HG03432 (cell line): ENCODE data around the gene TRPV2.
A peak's percentile ranks its signal among the peaks of the same experiment; 100 is the strongest.
"Not testable (repeated sequence)": the region's sequence is repeated elsewhere in the genome, so short reads cannot be mapped to it uniquely, and the experiment has no call there.

Source experiments
- ATAC-seq: cut with Tn5 transposase; IDR thresholded peaks from one replicate; pipeline ENCODE4 v1.9.1; 2021; ENCODE audit warnings: mild to moderate bottlenecking, moderate library complexity; ENCODE audit not compliant: unreplicated experiment

TRPV2 gene, protein sequence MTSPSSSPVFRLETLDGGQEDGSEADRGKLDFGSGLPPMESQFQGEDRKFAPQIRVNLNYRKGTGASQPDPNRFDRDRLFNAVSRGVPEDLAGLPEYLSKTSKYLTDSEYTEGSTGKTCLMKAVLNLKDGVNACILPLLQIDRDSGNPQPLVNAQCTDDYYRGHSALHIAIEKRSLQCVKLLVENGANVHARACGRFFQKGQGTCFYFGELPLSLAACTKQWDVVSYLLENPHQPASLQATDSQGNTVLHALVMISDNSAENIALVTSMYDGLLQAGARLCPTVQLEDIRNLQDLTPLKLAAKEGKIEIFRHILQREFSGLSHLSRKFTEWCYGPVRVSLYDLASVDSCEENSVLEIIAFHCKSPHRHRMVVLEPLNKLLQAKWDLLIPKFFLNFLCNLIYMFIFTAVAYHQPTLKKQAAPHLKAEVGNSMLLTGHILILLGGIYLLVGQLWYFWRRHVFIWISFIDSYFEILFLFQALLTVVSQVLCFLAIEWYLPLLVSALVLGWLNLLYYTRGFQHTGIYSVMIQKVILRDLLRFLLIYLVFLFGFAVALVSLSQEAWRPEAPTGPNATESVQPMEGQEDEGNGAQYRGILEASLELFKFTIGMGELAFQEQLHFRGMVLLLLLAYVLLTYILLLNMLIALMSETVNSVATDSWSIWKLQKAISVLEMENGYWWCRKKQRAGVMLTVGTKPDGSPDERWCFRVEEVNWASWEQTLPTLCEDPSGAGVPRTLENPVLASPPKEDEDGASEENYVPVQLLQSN

GRCh38 chr17:16415031-16415924 is at the start of gene TRPV2:
TRPV2 (plus strand) TSS chr17:16415571; CDS start chr17:16417669, 2,098 bp downstream.
- peak; percentile 47 for ATAC-seq

DNA sequence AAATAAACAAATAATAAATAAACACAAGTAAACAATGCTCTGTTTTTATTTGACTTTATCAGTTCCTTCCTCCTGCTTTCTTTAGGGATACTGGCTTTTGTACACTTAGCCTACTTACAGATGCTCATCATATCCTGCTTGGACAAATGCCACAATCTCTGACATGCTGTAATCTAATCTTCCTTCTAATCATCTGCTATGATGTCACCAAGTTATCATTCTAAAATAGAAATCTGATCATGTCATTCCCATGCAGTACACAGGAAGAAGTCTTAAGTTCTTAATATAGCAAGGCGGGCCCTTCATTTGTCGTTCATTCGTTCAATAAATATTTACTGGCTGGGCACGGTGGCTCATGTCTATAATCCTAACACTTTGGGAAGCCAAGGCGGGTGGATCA is 43.6 kb upstream of the TRPV2 start:
- ATAC-seq, result no peak

GRCh38 chr17:16374146-16374938 is 41.0 kb upstream of the TRPV2 start:
- no peak for ATAC-seq

DNA sequence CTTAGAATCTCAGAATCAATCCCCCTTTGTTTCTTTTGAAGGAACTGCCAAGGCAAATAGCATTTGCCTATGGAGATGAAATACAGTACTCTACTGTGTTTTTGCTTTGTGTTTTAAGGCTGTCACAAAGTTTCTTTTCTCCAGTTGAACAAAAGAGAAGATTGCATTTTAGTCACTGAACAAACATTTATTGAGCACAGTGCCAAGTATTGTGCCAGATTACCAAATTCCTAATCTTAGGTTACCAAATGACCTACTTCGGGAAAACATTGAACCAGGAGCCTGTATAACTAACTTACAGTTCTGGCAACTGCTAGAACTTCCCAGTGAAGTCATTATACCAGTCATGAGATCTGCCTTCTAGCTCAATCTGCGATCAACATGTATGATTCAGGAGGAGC is 37.4 kb upstream of the TRPV2 start:
- ATAC-seq, result no peak

DNA sequence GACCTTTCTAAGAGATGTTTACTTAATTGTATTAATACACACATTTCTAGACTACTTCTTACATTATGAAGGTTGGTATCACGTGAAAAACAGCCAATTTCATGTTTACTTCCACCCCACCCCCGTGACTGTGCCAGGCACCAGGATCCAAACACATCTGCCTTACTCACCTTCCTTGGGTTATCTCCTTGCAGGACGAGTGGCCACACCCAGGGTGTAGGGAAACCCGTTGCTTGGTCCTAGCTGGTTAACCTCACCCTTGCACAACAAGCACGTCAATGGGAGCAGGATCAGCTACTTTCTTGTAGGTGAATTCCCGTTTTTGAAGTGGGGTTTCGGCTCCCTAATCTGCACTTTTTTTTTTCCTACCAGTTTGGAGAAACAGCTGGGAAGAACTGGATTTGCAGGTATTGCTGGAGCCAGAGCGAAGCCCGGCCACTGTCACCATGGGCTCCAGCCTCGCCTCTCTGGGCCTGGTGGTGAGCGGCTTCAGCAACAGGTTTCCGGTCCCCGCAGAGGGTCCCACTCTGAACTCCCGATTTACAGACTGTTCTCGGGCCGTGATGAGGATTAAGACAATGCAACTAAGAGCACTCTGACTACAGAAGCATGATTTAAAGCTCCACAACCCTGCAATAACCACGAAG is 36.6 kb upstream of the TRPV2 start:
- no peak for ATAC-seq

DNA sequence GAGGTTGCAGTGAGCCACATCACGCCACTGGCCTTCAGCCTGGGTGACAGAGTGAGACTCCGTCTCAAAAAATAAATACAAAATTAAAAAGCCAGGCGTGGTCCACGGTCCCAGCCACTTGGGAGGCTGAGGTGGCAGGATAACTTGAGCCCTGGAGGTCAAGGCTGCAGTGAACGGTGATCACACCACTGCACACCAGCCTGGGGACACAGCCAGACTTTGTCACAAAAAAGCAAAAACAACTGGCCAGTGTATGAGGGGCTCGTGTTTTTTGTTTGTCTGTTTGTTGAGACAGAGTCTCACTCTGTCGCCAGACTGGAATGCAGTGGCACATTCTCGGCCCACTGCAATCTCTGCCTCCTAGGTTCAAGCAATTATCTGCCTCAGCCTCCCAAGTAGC is 35.7 kb upstream of the TRPV2 start:
- no peak for ATAC-seq

DNA sequence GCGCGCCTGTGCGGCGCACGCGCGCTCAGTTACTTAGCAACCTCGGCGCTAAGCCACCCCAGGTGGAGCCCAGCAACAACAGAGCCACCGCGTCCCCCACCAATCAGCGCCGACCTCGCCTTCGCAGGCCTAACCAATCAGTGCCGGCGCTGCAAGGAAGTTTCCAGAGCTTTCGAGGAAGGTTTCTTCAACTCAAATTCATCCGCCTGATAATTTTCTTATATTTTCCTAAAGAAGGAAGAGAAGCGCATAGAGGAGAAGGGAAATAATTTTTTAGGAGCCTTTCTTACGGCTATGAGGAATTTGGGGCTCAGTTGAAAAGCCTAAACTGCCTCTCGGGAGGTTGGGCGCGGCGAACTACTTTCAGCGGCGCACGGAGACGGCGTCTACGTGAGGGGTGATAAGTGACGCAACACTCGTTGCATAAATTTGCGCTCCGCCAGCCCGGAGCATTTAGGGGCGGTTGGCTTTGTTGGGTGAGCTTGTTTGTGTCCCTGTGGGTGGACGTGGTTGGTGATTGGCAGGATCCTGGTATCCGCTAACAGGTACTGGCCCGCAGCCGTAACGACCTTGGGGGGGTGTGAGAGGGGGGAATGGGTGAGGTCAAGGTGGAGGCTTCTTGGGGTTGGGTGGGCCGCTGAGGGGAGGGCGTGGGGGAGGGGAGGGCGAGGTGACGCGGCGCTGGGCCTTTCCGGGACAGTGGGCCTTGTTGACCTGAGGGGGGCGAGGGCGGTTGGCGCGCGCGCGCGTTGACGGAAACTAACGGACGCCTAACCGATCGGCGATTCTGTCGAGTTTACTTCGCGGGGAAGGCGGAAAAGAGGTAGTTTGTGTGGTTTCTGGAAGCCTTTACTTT is 34.5 kb upstream of the TRPV2 start, which contains the start of gene UBB:
Gene UBB (plus strand): TSS at position 452 of the 856 bp plus-strand sequence. CDS start 817 bp downstream, outside the sequence.
- ATAC-seq, result peak; percentile 95

DNA sequence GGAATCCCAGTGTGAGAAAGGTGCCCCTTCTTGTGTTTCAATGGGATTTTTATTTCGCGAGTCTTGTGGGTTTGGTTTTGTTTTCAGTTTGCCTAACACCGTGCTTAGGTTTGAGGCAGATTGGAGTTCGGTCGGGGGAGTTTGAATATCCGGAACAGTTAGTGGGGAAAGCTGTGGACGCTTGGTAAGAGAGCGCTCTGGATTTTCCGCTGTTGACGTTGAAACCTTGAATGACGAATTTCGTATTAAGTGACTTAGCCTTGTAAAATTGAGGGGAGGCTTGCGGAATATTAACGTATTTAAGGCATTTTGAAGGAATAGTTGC is 33.9 kb upstream of the TRPV2 start:
- ATAC-seq, result peak; percentile 4

DNA sequence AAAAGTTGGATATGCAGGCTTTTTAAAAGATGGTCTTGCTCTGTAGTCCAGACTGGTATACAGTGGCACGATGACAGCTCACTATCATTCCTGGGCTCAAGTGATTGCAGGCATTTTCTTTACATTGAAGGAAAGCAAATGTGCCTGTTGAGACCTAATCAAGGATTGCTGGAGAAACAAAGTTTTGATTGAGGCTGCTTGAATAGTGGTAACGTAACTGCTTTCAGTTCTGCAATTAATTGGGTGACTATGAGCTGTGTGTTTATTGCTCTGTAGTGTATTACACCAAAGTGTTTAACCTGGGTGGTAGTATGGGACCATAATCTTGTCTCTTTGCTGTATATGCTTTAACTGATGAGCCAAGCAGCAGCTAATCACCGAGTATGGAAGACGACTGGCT is 32.2 kb upstream of the TRPV2 start:
- no peak for ATAC-seq

GRCh38 chr17:16383772-16384287 is 31.5 kb upstream of the TRPV2 start:
- ATAC-seq, result no peak

DNA sequence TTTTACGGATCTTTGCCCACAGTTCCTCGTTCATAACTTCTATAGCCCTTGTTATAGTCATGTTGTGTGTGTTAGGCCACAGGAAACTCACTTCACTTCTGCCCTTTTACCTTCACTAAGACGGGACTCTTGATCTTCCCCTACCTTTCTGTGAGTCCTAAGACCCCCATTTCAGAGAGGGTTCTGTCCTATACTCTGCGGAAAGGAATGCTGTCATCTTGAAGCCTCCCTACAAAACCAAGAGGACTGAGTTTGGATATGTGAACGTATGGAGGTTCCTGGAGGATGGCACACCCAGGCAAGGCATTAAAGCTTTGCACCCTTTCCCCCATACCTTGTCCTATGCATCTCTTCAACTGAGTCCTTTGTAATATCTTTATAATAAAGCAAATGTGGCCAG is 30.8 kb upstream of the TRPV2 start:
- ATAC-seq, result no peak

DNA sequence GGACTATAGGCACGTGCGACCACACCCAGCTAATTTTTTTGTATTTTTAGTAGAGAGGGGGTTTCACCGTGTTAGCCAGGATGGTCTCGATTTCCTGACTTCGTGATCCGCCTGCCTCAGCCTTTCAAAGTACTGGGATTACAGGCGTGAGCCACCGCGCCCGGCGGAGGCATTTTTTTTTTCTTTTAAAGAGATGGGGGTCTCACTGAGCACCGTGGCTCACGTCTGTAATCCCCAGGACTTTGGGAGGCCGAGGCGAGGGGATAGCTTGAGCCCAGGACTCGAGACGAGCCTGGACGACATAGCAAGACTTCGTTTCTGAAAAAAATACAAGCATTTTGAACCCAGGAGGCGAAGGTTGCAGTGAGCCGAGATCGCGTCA is 29.3 kb upstream of the TRPV2 start:
- ATAC-seq, result not testable (repeated sequence)

GRCh38 chr17:16391451-16391850 is 23.9 kb upstream of the TRPV2 start:
- no peak for ATAC-seq

- ATAC-seq, result not testable (repeated sequence)
Observed at GRCh38 chr17:16392491-16392890, 22.9 kb upstream of the TRPV2 start.

GRCh38 chr17:16395887-16396286 is 19.5 kb upstream of the TRPV2 start:
- not testable (repeated sequence) for ATAC-seq

DNA sequence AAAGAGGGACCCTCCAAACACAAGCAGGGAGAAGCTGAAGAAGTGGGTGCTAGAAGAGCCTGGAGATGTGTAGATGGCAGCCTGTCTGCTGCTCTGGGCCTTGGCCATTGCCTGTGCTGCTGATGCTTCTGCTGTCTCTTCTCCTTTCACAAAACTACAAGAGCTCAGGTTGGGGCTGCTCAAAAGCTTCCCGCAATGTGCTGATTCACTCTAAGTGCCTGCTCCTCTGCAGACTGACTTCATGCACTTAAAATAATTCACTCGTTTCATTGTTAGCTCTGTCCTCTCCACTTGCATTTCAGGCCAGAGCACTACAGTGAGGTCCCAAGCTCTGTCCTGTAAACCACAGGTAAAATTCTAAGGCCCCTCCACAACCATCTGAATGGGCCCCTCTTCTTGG is 18.7 kb upstream of the TRPV2 start:
- not testable (repeated sequence) for ATAC-seq

DNA sequence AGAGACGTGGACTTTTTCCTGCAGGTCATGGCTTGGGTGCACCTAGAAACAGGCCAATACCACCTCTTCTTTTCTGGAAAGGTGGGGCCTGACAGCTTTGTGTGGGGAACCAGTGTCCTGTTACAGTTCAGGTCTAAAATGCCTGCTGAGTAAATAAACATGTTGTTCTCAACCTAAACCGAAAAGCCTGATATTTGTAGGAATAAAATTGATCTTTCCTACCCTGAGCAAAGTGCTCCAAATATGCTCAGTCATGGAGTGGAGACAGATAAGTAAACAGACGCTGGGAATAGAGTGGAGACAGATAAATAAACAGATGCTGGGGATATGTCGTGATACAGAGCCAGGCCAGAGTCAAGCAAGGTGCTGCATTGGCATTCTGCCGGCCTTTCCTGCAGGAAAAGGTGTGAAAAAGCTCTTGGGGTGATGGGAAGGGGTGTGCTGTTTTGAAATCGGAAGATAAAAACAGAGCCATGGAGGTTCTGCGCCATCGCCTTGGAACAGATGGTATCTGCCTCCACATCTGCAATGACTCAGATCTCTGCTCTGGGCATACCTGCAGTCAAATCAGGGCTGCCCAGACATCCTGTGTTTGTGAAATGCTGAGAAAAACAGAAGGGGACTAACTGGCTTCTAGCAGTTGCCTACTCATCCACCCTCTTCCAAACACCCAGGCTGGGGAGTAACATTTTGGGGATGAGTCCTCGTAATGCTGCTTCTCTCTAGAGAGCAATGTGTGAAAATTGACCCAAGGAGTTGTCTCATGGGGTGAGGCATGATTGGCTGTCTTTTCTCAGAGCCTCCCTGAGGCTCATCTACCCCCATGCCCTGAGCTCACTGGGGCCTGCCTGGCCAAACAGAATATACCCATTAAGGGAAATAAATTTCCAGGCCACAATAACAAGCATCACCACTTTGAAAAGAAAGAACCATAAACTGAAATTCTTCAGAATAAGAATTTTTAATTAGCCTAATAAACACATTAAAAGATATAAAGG is 16.8 kb upstream of the TRPV2 start:
- ATAC-seq, result peak; percentile 72
